K562 (cell line): ENCODE measurements around the gene GAL. TPM values are rescaled to one million over a fixed set of nuclear protein-coding genes. Genes with fewer than 3 reads are reported as not detected.

ENCODE experiments used
- ATAC-seq: fragments of 200-7000 bp; cut with Tn5 transposase; 3 replicates; pipeline ENCODE4 v1.9.1; 2020; ENCODE audit warnings: moderate library complexity
- BruUV-seq: library from RNA; stranded (reverse); fragments of 400-500 nt; replicated peaks from 2 replicates; lab custom pipeline; 2021; lab: Mats Ljungman, UMichigan
- CTCF ChIA-PET: fragments of 300-600 bp; formaldehyde crosslinking; extraction: SDS; loops from one replicate; lab custom pipeline; 2021; ENCODE audit warnings: low intra/inter-chr PET ratio; lab: Yijun Ruan, JAX
- POLR2A ChIA-PET: fragments of 300-600, 350-650 bp; sonication (Branson Sonifier 250); formaldehyde crosslinking; extraction: SDS; loops from one replicate; lab custom pipeline; 2021; ENCODE audit warnings: antibody characterized with exemption, inconsistent platforms; lab: Yijun Ruan, JAX
- DNase-seq, 4 experiments: peaks; one replicate each; pipeline versions ENCODE4 v3.0.0 to v3.0.0-alpha.2; 2011 to 2018; ENCODE audit warnings: low spot score in 3 of 4, mixed read lengths in 3 of 4; ENCODE audit errors: extremely low read depth in 1 of 4
- FAIRE-seq: peaks from 2 replicates; lab custom pipeline; 2011; peaks lifted over from hg19 to GRCh38; lab: Jason Lieb, UNC
- H2AFZ ChIP-seq: 2 replicates; pipeline ENCODE4 v1.6.0; 2011; ENCODE audit warnings: low read depth, low read length, control low read depth, inconsistent platforms
- H3K27ac ChIP-seq: fragments of 200-600 bp; 3 replicates; pipeline ENCODE4 v1.8.0; 2011; ENCODE audit warnings: low read depth, mild to moderate bottlenecking, control low read depth, inconsistent platforms, low read length, moderate library complexity, mixed read lengths; ENCODE audit errors: extremely low read depth
- H3K27me3 ChIP-seq, 2 experiments: fragments of 300-600 bp in 1 of 2; 2 replicates in 1 of 2; 3 replicates in 1 of 2; pipeline versions ENCODE4 v1.6.0 to v1.8.0; 2011; ENCODE audit warnings: inconsistent platforms in 2 of 2, low read length in 2 of 2, mild to moderate bottlenecking in 1 of 2, mixed read lengths in 1 of 2, moderate library complexity in 1 of 2; ENCODE audit not compliant: control insufficient read depth in 2 of 2, insufficient read depth in 2 of 2
- H3K36me3 ChIP-seq: fragments of 300-600 bp; 3 replicates; pipeline ENCODE4 v1.8.0; 2011; ENCODE audit warnings: mild to moderate bottlenecking, low read length, inconsistent platforms; ENCODE audit not compliant: control insufficient read depth, insufficient read depth
- H3K4me1 ChIP-seq, 2 experiments: fragments of 200-600 bp in 1 of 2; replicated peaks in 1 of 2; 2 replicates in 1 of 2; 3 replicates in 1 of 2; pipeline versions ENCODE4 v1.5.1 to v1.8.0; 2011; ENCODE audit warnings: inconsistent platforms in 2 of 2, low read length in 2 of 2, mild to moderate bottlenecking in 1 of 2, mixed read lengths in 1 of 2, moderate library complexity in 1 of 2; ENCODE audit not compliant: control insufficient read depth in 2 of 2, insufficient read depth in 2 of 2
- H3K4me2 ChIP-seq: 2 replicates; pipeline ENCODE4 v1.6.1; 2011; ENCODE audit warnings: low read length, control low read depth, inconsistent platforms, mixed read lengths; ENCODE audit not compliant: insufficient read depth
- H3K4me3 ChIP-seq: fragments of 200-600 bp; sonication (generic), shearing (Covaris generic); 2 replicates; pipeline ENCODE4 v1.5.1; 2016; ENCODE audit warnings: control low read depth, inconsistent platforms
- H3K79me2 ChIP-seq: fragments of 200-600 bp; 3 replicates; pipeline ENCODE4 v1.8.0; 2011; ENCODE audit warnings: low read length, inconsistent platforms; ENCODE audit not compliant: control insufficient read depth, insufficient read depth
- H3K9ac ChIP-seq, 2 experiments: 2 replicates each; pipeline versions ENCODE4 v1.6.0 to v1.6.1; 2011; ENCODE audit warnings: low read depth in 2 of 2, low read length in 2 of 2, control low read depth in 1 of 2, inconsistent platforms in 1 of 2, mild to moderate bottlenecking in 1 of 2, mixed read lengths in 1 of 2; ENCODE audit not compliant: insufficient read depth in 1 of 2
- H3K9me1 ChIP-seq: one replicate; pipeline ENCODE4 v1.6.0; 2011; ENCODE audit warnings: inconsistent platforms, mild to moderate bottlenecking, low read length, moderate library complexity; ENCODE audit not compliant: control insufficient read depth, insufficient read depth
- H3K9me3 ChIP-seq: replicated peaks from 2 replicates; pipeline ENCODE4 v1.5.1; 2011; ENCODE audit warnings: low read depth, low read length, inconsistent platforms; ENCODE audit not compliant: control insufficient read depth, insufficient read depth
- H4K20me1 ChIP-seq: replicated peaks from 2 replicates; pipeline ENCODE4 v1.6.1; 2011; ENCODE audit warnings: low read length, inconsistent platforms, mixed read lengths; ENCODE audit not compliant: control insufficient read depth, insufficient read depth
- CREM ChIP-seq: IDR thresholded peaks from 2 replicates; pipeline ENCODE4 v1.6.1; 2014; ENCODE audit warnings: antibody characterized with exemption, low read depth
- DDX20 ChIP-seq: fragments of 450-650 bp; IDR thresholded peaks from 2 replicates; pipeline ENCODE4 v1.6.1; 2016; ENCODE audit warnings: missing genetic modification characterization, low read depth, mild to moderate bottlenecking, missing compliant biosample characterization, moderate library complexity
- KLF10 ChIP-seq: fragments of 250-450 bp; sonication (Bioruptor Pico); IDR thresholded peaks from 2 replicates; pipeline ENCODE4 v1.6.1; 2021; ENCODE audit warnings: matching md5 sums
- MCM7 ChIP-seq, 2 experiments: fragments of 450-650 bp; IDR thresholded peaks; 2 replicates each; pipeline ENCODE4 v1.6.1; 2016 to 2018
- SMARCC2 ChIP-seq: fragments of 450-650 bp; IDR thresholded peaks from 2 replicates; pipeline ENCODE4 v1.6.1; 2017; ENCODE audit warnings: antibody characterized with exemption, moderate library complexity, mild to moderate bottlenecking, low read depth
- ZKSCAN3 ChIP-seq: fragments of 250-450 bp; sonication (Bioruptor Pico); IDR thresholded peaks from 2 replicates; pipeline ENCODE4 v1.4.0; 2020
- ZNF436 ChIP-seq: fragments of 250-450, 450-650 bp; sonication (Bioruptor Pico); formaldehyde crosslinking; IDR thresholded peaks from 2 replicates; pipeline ENCODE4 v1.7.0; 2020; ENCODE audit warnings: mild to moderate bottlenecking
- ZNF785 ChIP-seq: fragments of 250-450 bp; sonication (Bioruptor Pico); IDR thresholded peaks from 2 replicates; pipeline ENCODE4 v1.4.0; 2020; ENCODE audit warnings: mild to moderate bottlenecking
- ZSCAN29 ChIP-seq: fragments of 450-650 bp; IDR thresholded peaks from 2 replicates; pipeline ENCODE4 v1.6.1; 2017
- WGBS: fragments of 100-300 bp; shearing (Covaris generic); methylation state at CpG from one replicate; pipeline ENCODE4 v1.1.6; 2016; ENCODE audit warnings: low coverage, mixed read lengths; ENCODE audit not compliant: insufficient coverage; ENCODE audit errors: missing lambda C conversion rate; 5-methylcytosine and 5-hydroxymethylcytosine counted together
- in situ Hi-C: fragments of 300-500 bp; cut with MboI; formaldehyde crosslinking; loops from 4 replicates; pipeline ENCODE4 v1.15.0; 2018; ENCODE audit warnings: inconsistent platforms, mixed read lengths
- intact Hi-C: fragments of 100-400 bp; cut with micrococcal nuclease; formaldehyde crosslinking; loops from 2 replicates; pipeline ENCODE4 v1.14.2; 2022
- polyA plus RNA-seq, 8 experiments: library from polyadenylated mRNA; depleted of rRNA in 4 of 8; stranded (reverse) in 5 of 8; unstranded in 3 of 8; fragments of >200 nt; fragmentation: Nextera tagmentation in 2 of 8; fragmentation: Illumina TruSeq in 1 of 8; extraction: Ambion mirVana in 2 of 8; extraction: Trizol in 1 of 8; gene quantifications; 2 replicates each; pipeline versions ENCODE4 v1.2.1 to v1.2.3, GENCODE V29; 2011 to 2014; ENCODE audit warnings: inconsistent platforms in 1 of 8, missing spikeins in 1 of 8
- total RNA-seq, 7 experiments: library from RNA; depleted of rRNA in 6 of 7; stranded (reverse); fragments of >200 nt in 6 of 7; fragmentation: Illumina TruSeq in 2 of 7; extraction: Trizol in 2 of 7; gene quantifications; 2 replicates each; pipeline versions ENCODE4 v1.2.1 to v1.2.3, GENCODE V29; 2011 to 2021; ENCODE audit warnings: low replicate concordance in 1 of 7
- TF ChIP-seq, protein P1 (sequence below): fragments of 250-450 bp; sonication (Bioruptor Pico); IDR thresholded peaks from 2 replicates; pipeline ENCODE4 v1.8.0; 2021; ENCODE audit warnings: moderate library complexity, mild to moderate bottlenecking, inconsistent platforms
- TF ChIP-seq, protein P2 (sequence below): fragments of 250-450 bp; sonication (Bioruptor Pico); IDR thresholded peaks from 2 replicates; pipeline ENCODE4 v1.5.0; 2020; ENCODE audit warnings: mild to moderate bottlenecking

GAL gene
- total and polyA plus RNA-seq, 9 of the 15 experiments (the other 6 are each of a cell fraction or from before 2014, with no cell fraction given): 10.6 to 119 (median 36.3) TPM

DNA sequence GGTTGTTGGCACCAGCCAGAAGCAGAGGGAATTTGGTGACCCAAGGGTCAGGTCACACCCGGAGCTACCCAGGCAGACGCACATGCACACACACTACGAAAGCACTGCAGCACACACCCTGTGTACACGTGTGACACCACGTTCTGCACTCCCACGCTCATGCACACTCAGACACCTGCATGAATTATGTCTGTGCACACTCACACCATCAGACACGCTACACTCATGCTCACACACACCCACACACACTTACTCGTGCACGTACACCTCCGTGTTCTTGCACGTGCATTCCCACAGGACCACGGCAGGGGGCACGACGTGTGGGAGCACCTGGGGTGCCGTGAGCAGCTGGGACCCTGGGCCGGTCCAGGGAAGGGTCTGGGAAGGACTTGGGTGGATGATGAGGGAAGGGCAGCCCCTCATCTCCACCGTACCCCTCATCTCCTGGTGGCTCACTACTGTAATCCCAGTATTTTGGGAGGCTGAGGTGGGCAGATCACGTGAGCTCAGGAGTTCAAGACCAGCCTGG lies 20.8 kb upstream of the GAL start:
- in situ Hi-C loops: no loop called here
- WGBS: under 1% methylated on average over 14 of the region's 18 CpGs
- H2AFZ ChIP-seq: no peak overlapping the region
- no peak overlapping the region for H3K9ac ChIP-seq
- DNase-seq (no peak), FAIRE-seq (no peak), ATAC-seq (no peak)
- TF ChIP-seq ZSCAN29 (no peak), SMARCC2 (no peak), CREM (no peak), ZKSCAN3 (CRISPR knock-in tag) (no peak), ZNF785 (no peak), MCM7 (IDR thresholded peaks at IDR 0.05) (no peak), KLF10 (CRISPR knock-in tag) (no peak), ZNF436 (CRISPR knock-in tag) (no peak), DDX20 (tag) (no peak)
- TF ChIP-seq, protein P1, sequence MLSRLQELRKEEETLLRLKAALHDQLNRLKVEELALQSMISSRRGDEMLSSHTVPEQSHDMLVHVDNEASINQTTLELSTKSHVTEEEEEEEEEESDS (CRISPR knock-in tag): no peak
- TF ChIP-seq, protein P2, sequence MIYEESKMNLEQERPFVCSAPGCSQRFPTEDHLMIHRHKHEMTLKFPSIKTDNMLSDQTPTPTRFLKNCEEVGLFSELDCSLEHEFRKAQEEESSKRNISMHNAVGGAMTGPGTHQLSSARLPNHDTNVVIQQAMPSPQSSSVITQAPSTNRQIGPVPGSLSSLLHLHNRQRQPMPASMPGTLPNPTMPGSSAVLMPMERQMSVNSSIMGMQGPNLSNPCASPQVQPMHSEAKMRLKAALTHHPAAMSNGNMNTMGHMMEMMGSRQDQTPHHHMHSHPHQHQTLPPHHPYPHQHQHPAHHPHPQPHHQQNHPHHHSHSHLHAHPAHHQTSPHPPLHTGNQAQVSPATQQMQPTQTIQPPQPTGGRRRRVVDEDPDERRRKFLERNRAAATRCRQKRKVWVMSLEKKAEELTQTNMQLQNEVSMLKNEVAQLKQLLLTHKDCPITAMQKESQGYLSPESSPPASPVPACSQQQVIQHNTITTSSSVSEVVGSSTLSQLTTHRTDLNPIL: no peak
- no peak overlapping the region for H3K27ac ChIP-seq
- H3K4me3 ChIP-seq: no peak overlapping the region
- no peaks in the 10 kb centered on the region for H3K9me1 ChIP-seq
- no peaks in the 10 kb centered on the region for H3K9me3 ChIP-seq
- BruUV-seq: no TSS peak
- no peaks in the 10 kb centered on the region for H3K36me3 ChIP-seq
- ChIA-PET POLR2A (interaction anchor here (1.3 kb wide), 1 partner anchor 10 kb away, joined by 4 read pairs; no protein-coding TSS in a partner anchor), CTCF (no interaction called here)
- intact Hi-C loops: no loop called here
- H3K4me2 ChIP-seq: no peak overlapping the region
- no peaks in the 10 kb centered on the region; the same call in 1 of the 2 replicates for H4K20me1 ChIP-seq
- no peaks in the 10 kb centered on the region for H3K79me2 ChIP-seq
- H3K4me1 ChIP-seq: peaks cover 0 to 7% of the 10 kb centered on the region in 2 experiments; a peak in 2 of 5 replicates
- peaks cover 30 to 72% of the 10 kb centered on the region in 2 experiments for H3K27me3 ChIP-seq
